ENCODE measurements around the gene SIGLEC1. TPM values are rescaled to one million over a fixed set of nuclear protein-coding genes. Genes with fewer than 3 reads are reported as not detected.

SIGLEC1 gene
- total and polyA plus RNA-seq, 2 donors from 2014 or later, result 2.4 to 20.2 TPM

- Histone ChIP-seq H3K4me1 (ENCODE audit: control insufficient read depth in 2 of 3, insufficient read depth in 2 of 3, low read depth in 1 of 3, low read length in 3 of 3) (peaks cover 0 to 7% (median 0%) of the 10 kb centered on the region in 3 donors), H3K36me3 (ENCODE audit: control insufficient read depth in 2 of 3, insufficient read depth in 3 of 3, low read length in 3 of 3) (peaks cover 0 to 4% (median 0%) of the 10 kb centered on the region in 3 donors), H3K4me3 (ENCODE audit: low read length in 3 of 3) (no peak overlapping the region), H3K27me3 (ENCODE audit: control insufficient read depth, insufficient read depth, low read length) (no peaks in the 10 kb centered on the region), H3K9ac (ENCODE audit: low read length in 3 of 3) (no peak overlapping the region), H3K27ac (ENCODE audit: low read depth in 2 of 2, low read length in 2 of 2) (no peak overlapping the region), H3K9me3 (ENCODE audit: control insufficient read depth in 2 of 3, insufficient read depth in 1 of 3, low read length in 3 of 3) (no peaks in the 10 kb centered on the region)
- intact Hi-C loops (cut with DNase I), result no loop called here
- DNase-seq (peak in 2 of 5 donors; percentile 56 to 81), FAIRE-seq (no peak)
- TF ChIP-seq CTCF (IDR thresholded peaks at IDR 0.05; ENCODE audit: borderline replicate concordance, extremely low read depth, insufficient read depth), result no peak
Observed at GRCh38 chr20:3753501-3754275, 41.3 kb upstream of the SIGLEC1 start.

- DNase-seq (peak; percentile 56 to 82 (median 67)), FAIRE-seq (no peak)
- Histone ChIP-seq H3K27me3 (ENCODE audit: control insufficient read depth, insufficient read depth, low read length) (no peaks in the 10 kb centered on the region), H3K4me1 (ENCODE audit: control insufficient read depth in 2 of 3, insufficient read depth in 2 of 3, low read depth in 1 of 3, low read length in 3 of 3) (peaks cover 0 to 7% (median 0%) of the 10 kb centered on the region in 3 donors), H3K4me3 (ENCODE audit: low read length in 3 of 3) (no peak overlapping the region), H3K9ac (ENCODE audit: low read length in 3 of 3) (no peak overlapping the region), H3K27ac (ENCODE audit: low read depth in 2 of 2, low read length in 2 of 2) (no peak overlapping the region), H3K36me3 (ENCODE audit: control insufficient read depth in 2 of 3, insufficient read depth in 3 of 3, low read length in 3 of 3) (peaks cover 0 to 4% (median 0%) of the 10 kb centered on the region in 3 donors), H3K9me3 (ENCODE audit: control insufficient read depth in 2 of 3, insufficient read depth in 1 of 3, low read length in 3 of 3) (no peaks in the 10 kb centered on the region)
- intact Hi-C loops (cut with DNase I), result no loop called here
- peak; percentile 66 for TF ChIP-seq CTCF (IDR thresholded peaks at IDR 0.05; ENCODE audit: borderline replicate concordance, extremely low read depth, insufficient read depth)
Observed at GRCh38 chr20:3753098-3753497, 40.7 kb upstream of the SIGLEC1 start.

- no peak overlapping the region for H3K27ac ChIP-seq (ENCODE audit: low read depth in 2 of 2, low read length in 2 of 2)
- no peak overlapping the region for H3K9ac ChIP-seq (ENCODE audit: low read length in 3 of 3)
- no peak for TF ChIP-seq CTCF (IDR thresholded peaks at IDR 0.05; ENCODE audit: borderline replicate concordance, extremely low read depth, insufficient read depth)
- H3K4me1 ChIP-seq (ENCODE audit: control insufficient read depth in 2 of 3, insufficient read depth in 2 of 3, low read depth in 1 of 3, low read length in 3 of 3), result peaks cover 0 to 7% (median 0%) of the 10 kb centered on the region in 3 donors
- peak in 1 of 5 donors; percentile 66 for DNase-seq
- peaks cover 0 to 4% (median 0%) of the 10 kb centered on the region in 3 donors for H3K36me3 ChIP-seq (ENCODE audit: control insufficient read depth in 2 of 3, insufficient read depth in 3 of 3, low read length in 3 of 3)
- no peaks in the 10 kb centered on the region for H3K27me3 ChIP-seq (ENCODE audit: control insufficient read depth, insufficient read depth, low read length)
- FAIRE-seq, result no peak
- no peaks in the 10 kb centered on the region for H3K9me3 ChIP-seq (ENCODE audit: control insufficient read depth in 2 of 3, insufficient read depth in 1 of 3, low read length in 3 of 3)
- intact Hi-C loops (cut with DNase I), result no loop called here
- H3K4me3 ChIP-seq (ENCODE audit: low read length in 3 of 3), result peak overlapping the region in 1 of 3 donors; percentile 39
Observed at GRCh38 chr20:3752386-3752759, 40.0 kb upstream of the SIGLEC1 start.
